Pancreas (tissue), 10 donors: Measurements from ENCODE around the gene SETBP1. TPM values are rescaled to one million over a fixed set of nuclear protein-coding genes. Genes with fewer than 3 reads are reported as not detected.

ENCODE experiments used
- ATAC-seq, 4 donors: fragments of 200-7000 bp; cut with Tn5 transposase; one replicate each; pipeline versions ENCODE4 v1.8.0 to v1.9.1; 2020; ENCODE audit warnings: mild to moderate bottlenecking in 4 of 4, moderate library complexity in 4 of 4
- DNase-seq, 6 donors: peaks; one replicate each; pipeline ENCODE4 v3.0.0-alpha.2; 2020
- FAIRE-seq: peaks from 2 replicates; lab custom pipeline; 2012; peaks lifted over from hg19 to GRCh38; lab: Jason Lieb, UNC
- H3K27ac ChIP-seq, 4 donors: fragments of 200-600 bp; sonication (generic); 1 replicate in 3 of 4; 2 replicates in 1 of 4; pipeline versions ENCODE4 v1.5.0 to v1.8.0; 2020
- H3K27me3 ChIP-seq, 4 donors: fragments of 200-600 bp; one replicate each; pipeline ENCODE4 v1.8.0; 2021
- H3K36me3 ChIP-seq, 3 donors: fragments of 200-600 bp; sonication (generic) in 1 of 3; one replicate each; pipeline versions ENCODE4 v1.5.0 to v1.8.0; 2020 to 2021
- H3K4me1 ChIP-seq, 3 donors: fragments of 200-600 bp; one replicate each; pipeline ENCODE4 v1.8.0; 2021
- H3K4me3 ChIP-seq, 4 donors: fragments of 200-600 bp; sonication (generic) in 2 of 4; one replicate each; pipeline versions ENCODE4 v1.5.0 to v1.8.0; 2020 to 2021
- H3K9me3 ChIP-seq, 4 donors: fragments of 200-600 bp; one replicate each; pipeline ENCODE4 v1.8.0; 2021
- CTCF ChIP-seq, 4 donors: fragments of 200-600 bp; sonication (generic) in 3 of 4; IDR thresholded peaks; one replicate each; pipeline versions ENCODE4 v1.5.0 to v1.8.0; 2021; ENCODE audit warnings: antibody characterized with exemption in 4 of 4
- WGBS, 2 donors: extraction: QIAGEN DNeasy Blood & Tissue Kit; methylation state at CpG; one replicate each; pipeline ENCODE4 v1.1.7; 2013; 5-methylcytosine and 5-hydroxymethylcytosine counted together
- intact Hi-C, 3 donors: fragments of 100-400 bp; cut with DNase I; formaldehyde crosslinking; loops; one replicate each; pipeline versions ENCODE4 v1.11.1 to v1.14.2; 2022
- polyA plus RNA-seq, 2 donors: library from polyadenylated mRNA; stranded (reverse); fragments of 200-250 nt; gene quantifications; one replicate each; pipeline ENCODE4 v1.2.3, GENCODE V29; 2013
- total RNA-seq, 6 donors: library from RNA; stranded (reverse); fragmentation: NEBNext Ultra II Directional in 4 of 6; extraction: Animal tissue kit (Norgen Biotek cat#: 25700) in 4 of 6; gene quantifications; one replicate each; pipeline versions ENCODE4 v1.2.1 to v1.2.4, GENCODE V29; 2021 to 2023
- donor health status: healthy with polysubstance abuse.
- donor health status: DM: no; HTN: no; CAD: no; lungs with moderate emphysema.
- donor health status: DM: no; HTN: no; CAD: no.
- donor health status: control.
- donor health status: control.
- donor health status: Bipolar disorder and iron deficiency.
- donor health status: DM: yes; HTN: yes; CAD: no.
- donor health status: DM: no; HTN: no; CAD: no.
- donor health status: DM: no; HTN: no; CAD: no.
- donor health status: DM: yes; HTN: yes; CAD: no.

Gene SETBP1
- total and polyA plus RNA-seq, 8 donors, result 3.9 to 24.0 (median 18.1) TPM

GRCh38 chr18:44937960-44938719 lies 257.5 kb downstream of the SETBP1 start:
- peak overlapping the region in 2 of 4 donors; percentile 64 to 72 for H3K27ac ChIP-seq
- ATAC-seq (peak; percentile 71 to 86 (median 82)), DNase-seq (peak in 3 of 6 donors; percentile 21 to 60 (median 23)), FAIRE-seq (no peak)
- H3K27me3 ChIP-seq, result no peaks in the 10 kb centered on the region
- intact Hi-C loops, result no loop called here
- H3K9me3 ChIP-seq, result no peaks in the 10 kb centered on the region
- no peak overlapping the region for H3K4me3 ChIP-seq
- WGBS, 2 donors, result 29 to 30% methylated on average over 12 of the region's 12 CpGs
- no peaks in the 10 kb centered on the region for H3K36me3 ChIP-seq
- H3K4me1 ChIP-seq, result peaks cover 4 to 17% (median 10%) of the 10 kb centered on the region in 3 donors
- TF ChIP-seq CTCF (IDR thresholded peaks at IDR 0.05), result no peak

- Histone ChIP-seq H3K27ac (peak overlapping the region in 2 of 4 donors; percentile 64 to 72), H3K4me1 (peaks cover 4 to 20% (median 10%) of the 10 kb centered on the region in 3 donors), H3K9me3 (no peaks in the 10 kb centered on the region), H3K4me3 (no peak overlapping the region), H3K36me3 (no peaks in the 10 kb centered on the region), H3K27me3 (no peaks in the 10 kb centered on the region)
- intact Hi-C loops, result no loop called here
- FAIRE-seq (no peak), ATAC-seq (peak; percentile 53 to 83 (median 71)), DNase-seq (peak in 1 of 6 donors; percentile 49)
- TF ChIP-seq CTCF (IDR thresholded peaks at IDR 0.05), result no peak
- WGBS, 2 donors, result 58 to 60% methylated on average over 5 of the region's 5 CpGs
These were observed 258.3 kb downstream of the SETBP1 start for GRCh38 chr18:44938720-44939665.

GRCh38 chr18:44941516-44941915 lies 260.8 kb downstream of the SETBP1 start:
- no peak for TF ChIP-seq CTCF (IDR thresholded peaks at IDR 0.05)
- H3K27ac ChIP-seq, result no peak overlapping the region
- H3K36me3 ChIP-seq, result no peaks in the 10 kb centered on the region
- ATAC-seq (no peak), FAIRE-seq (peak; percentile 29), DNase-seq (no peak)
- intact Hi-C loops, result no loop called here
- no peaks in the 10 kb centered on the region for H3K9me3 ChIP-seq
- no peak overlapping the region for H3K4me3 ChIP-seq
- H3K4me1 ChIP-seq, result peaks cover 4 to 20% (median 10%) of the 10 kb centered on the region in 3 donors
- H3K27me3 ChIP-seq, result no peaks in the 10 kb centered on the region
- 90 to 95% methylated on average over 3 of the region's 3 CpGs for WGBS, 2 donors

GRCh38 chr18:44942073-44942472 lies 261.4 kb downstream of the SETBP1 start:
- Histone ChIP-seq H3K27me3 (no peaks in the 10 kb centered on the region), H3K9me3 (no peaks in the 10 kb centered on the region), H3K4me1 (peaks cover 4 to 20% (median 10%) of the 10 kb centered on the region in 3 donors), H3K4me3 (no peak overlapping the region), H3K27ac (no peak overlapping the region), H3K36me3 (no peaks in the 10 kb centered on the region)
- 92 to 97% methylated on average over 2 of the region's 2 CpGs for WGBS, 2 donors
- ATAC-seq (no peak), DNase-seq (no peak), FAIRE-seq (no peak)
- intact Hi-C loops, result no loop called here
- TF ChIP-seq CTCF (IDR thresholded peaks at IDR 0.05), result no peak
